Psoas muscle (tissue), 8 donors: ENCODE measurements around the gene PCSK4. TPM values are rescaled to one million over a fixed set of nuclear protein-coding genes. Genes with fewer than 3 reads are reported as not detected.

Experiments
- ATAC-seq, 4 donors: fragments of 200-7000 bp; cut with Tn5 transposase; one replicate each; pipeline ENCODE4 v1.9.1; 2020; ENCODE audit warnings: moderate library complexity in 3 of 4, mild to moderate bottlenecking in 2 of 4
- DNase-seq, 2 donors: peaks; one replicate each; pipeline ENCODE4 v3.0.0-alpha.2; 2020
- H3K27ac ChIP-seq: fragments of 200-600 bp; one replicate; pipeline ENCODE4 v1.8.0; 2022
- H3K27me3 ChIP-seq, 3 donors: fragments of 200-600 bp in 1 of 3; one replicate each; pipeline versions ENCODE4 v1.6.1 to v1.8.0; 2013 to 2022; ENCODE audit warnings: low read length in 2 of 3, mild to moderate bottlenecking in 2 of 3, moderate library complexity in 1 of 3; ENCODE audit not compliant: insufficient read depth in 3 of 3
- H3K36me3 ChIP-seq, 2 donors: fragments of 200-600 bp in 1 of 2; one replicate each; pipeline versions ENCODE4 v1.6.1 to v1.8.0; 2013 to 2022; ENCODE audit warnings: low read depth in 1 of 2, mild to moderate bottlenecking in 1 of 2, moderate library complexity in 1 of 2; ENCODE audit not compliant: insufficient read depth in 1 of 2
- H3K4me1 ChIP-seq: fragments of 200-600 bp; one replicate; pipeline ENCODE4 v1.8.0; 2022
- H3K4me3 ChIP-seq: fragments of 200-600 bp; one replicate; pipeline ENCODE4 v1.8.0; 2022; ENCODE audit warnings: mild to moderate bottlenecking
- H3K9me3 ChIP-seq: fragments of 200-600 bp; one replicate; pipeline ENCODE4 v1.8.0; 2022
- CTCF ChIP-seq: fragments of 200-600 bp; IDR thresholded peaks from one replicate; pipeline ENCODE4 v1.8.0; 2022; ENCODE audit warnings: antibody characterized with exemption
- WGBS, 3 donors: extraction: QIAGEN DNeasy Blood & Tissue Kit; methylation state at CpG; one replicate each; pipeline versions ENCODE4 v1.1.6 to v1.1.7; 2013; 5-methylcytosine and 5-hydroxymethylcytosine counted together
- intact Hi-C, 2 donors: fragments of 100-400 bp; cut with DNase I; formaldehyde crosslinking; loops; one replicate each; pipeline versions ENCODE4 v1.11.0 to v1.14.2; 2022
- polyA plus RNA-seq, 3 donors: library from polyadenylated mRNA; stranded (reverse); fragments of 200-250 nt; gene quantifications; one replicate each; pipeline ENCODE4 v1.2.3, GENCODE V29; 2013
- total RNA-seq, 4 donors: library from RNA; stranded (reverse); fragmentation: NEBNext Ultra II Directional in 2 of 4; extraction: Animal tissue kit (Norgen Biotek cat#: 25700) in 2 of 4; gene quantifications; one replicate each; pipeline versions ENCODE4 v1.2.1 to v1.2.4, GENCODE V29; 2021 to 2023
- donor health status: healthy with polysubstance abuse.
- donor health status: DM: no; HTN: no; CAD: no; lungs with moderate emphysema.
- donor health status: Bipolar disorder and iron deficiency.
- donor health status: healthy.
- donor health status: DM: yes; HTN: yes; CAD: no.
- donor health status: DM: no; HTN: no; CAD: no.
- donor health status: DM: no; HTN: no; CAD: no.
- donor health status: DM: yes; HTN: yes; CAD: no.

PCSK4 gene
- total and polyA plus RNA-seq, 7 donors: 0.57 to 1.5 (median 0.89) TPM

- Histone ChIP-seq H3K4me3 (no peak within 1 kb of the TSS), H3K9me3 (no peaks in the 10 kb centered on the region), H3K27me3 (peaks cover 0 to 91% (median 63%) of the 10 kb centered on the region in 3 donors), H3K27ac (no peak within 1 kb of the TSS), H3K36me3 (no peaks in the 10 kb centered on the region), H3K4me1 (no peaks in the 10 kb centered on the region)
- no peak for TF ChIP-seq CTCF
- intact Hi-C loops: loop anchor here in 1 of 2 donors (5.0 to 10.0 kb wide), 2 partner anchors 132 to 165 kb away; partner anchors contain the start of gene EFNA2
- no peak for ATAC-seq
- no peak for DNase-seq
- whole genome bisulfite sequencing, 3 donors: 2 to 3% (median 2%) methylated on average over 62 to 74 of the region's 74 CpGs
Measured at GRCh38 chr19:1449467-1450442, 40.4 kb downstream of the PCSK4 start, which contains the start of gene APC2. APC2 (plus strand) TSS chr19:1450121; CDS start chr19:1453002, 2,881 bp downstream.

- ATAC-seq (no peak), DNase-seq (no peak)
- peaks cover 0 to 74% (median 53%) of the 10 kb centered on the region in 3 donors for H3K27me3 ChIP-seq
- WGBS, 3 donors: 72 to 86% (median 82%) methylated on average over 9 of the region's 9 CpGs
- no peak for TF ChIP-seq CTCF
- H3K4me3 ChIP-seq: no peak overlapping the region
- H3K27ac ChIP-seq: no peak overlapping the region
- no peaks in the 10 kb centered on the region for H3K9me3 ChIP-seq
- intact Hi-C loops: loop anchor here in 1 of 2 donors (5.0 to 10.0 kb wide), 2 partner anchors 131 to 163 kb away; partner anchors contain the start of gene EFNA2
- peaks cover 0 to 1% of the 10 kb centered on the region in 2 donors for H3K36me3 ChIP-seq
- H3K4me1 ChIP-seq: no peaks in the 10 kb centered on the region
Measured at GRCh38 chr19:1447944-1448343, 42.2 kb downstream of the PCSK4 start.

GRCh38 chr19:1447504-1447903 is 42.6 kb downstream of the PCSK4 start:
- Histone ChIP-seq H3K4me1 (no peaks in the 10 kb centered on the region), H3K27ac (no peak overlapping the region), H3K4me3 (no peak overlapping the region), H3K27me3 (peaks cover 0 to 70% (median 49%) of the 10 kb centered on the region in 3 donors), H3K36me3 (peaks cover 0 to 5% of the 10 kb centered on the region in 2 donors), H3K9me3 (no peaks in the 10 kb centered on the region)
- intact Hi-C loops: loop anchor here in 1 of 2 donors (5.0 to 10.0 kb wide), 2 partner anchors 130 to 163 kb away; partner anchors contain the start of gene EFNA2
- TF ChIP-seq CTCF: no peak
- ATAC-seq (no peak), DNase-seq (no peak)
- 27 to 39% (median 29%) methylated on average over 4 of the region's 4 CpGs for WGBS, 3 donors

GRCh38 chr19:1446713-1447481 is 43.3 kb downstream of the PCSK4 start:
- WGBS, 3 donors: 3 to 4% (median 4%) methylated on average over 45 to 63 of the region's 63 CpGs
- Histone ChIP-seq H3K4me3 (peak overlapping the region; percentile 53), H3K36me3 (peaks cover 4 to 12% of the 10 kb centered on the region in 2 donors), H3K27ac (no peak overlapping the region), H3K27me3 (peaks cover 0 to 64% (median 44%) of the 10 kb centered on the region in 3 donors), H3K4me1 (no peaks in the 10 kb centered on the region), H3K9me3 (no peaks in the 10 kb centered on the region)
- no peak for DNase-seq
- no peak for TF ChIP-seq CTCF
- no peak for ATAC-seq
- intact Hi-C loops: loop anchor here in 1 of 2 donors (1.0 to 10.0 kb wide), 3 partner anchors 25 to 162 kb away; partner anchors contain the start of gene EFNA2
